Endodermal cell (in vitro differentiated cells): Measurements from ENCODE around the gene DGCR2. TPM values are rescaled to one million over a fixed set of nuclear protein-coding genes. Genes with fewer than 3 reads are reported as not detected.
"Not testable (repeated sequence)": the region's sequence is repeated elsewhere in the genome, so short reads cannot be mapped to it uniquely, and the experiment has no call there.

Experiments used
- DNase-seq: peaks from one replicate; pipeline ENCODE4 v3.0.0-alpha.2; 2017
- H3K27ac ChIP-seq: 2 replicates; pipeline ENCODE4 v1.5.1; 2013; ENCODE audit warnings: mild to moderate bottlenecking, low read depth, low read length, moderate library complexity
- H3K27me3 ChIP-seq: 2 replicates; pipeline ENCODE4 v1.6.1; 2013; ENCODE audit warnings: mild to moderate bottlenecking, low read length, moderate library complexity; ENCODE audit not compliant: insufficient read depth, control insufficient read depth, poor library complexity, severe bottlenecking
- H3K36me3 ChIP-seq: 2 replicates; pipeline ENCODE4 v1.7.0; 2013; ENCODE audit warnings: mild to moderate bottlenecking, low read length, moderate library complexity; ENCODE audit not compliant: control insufficient read depth, insufficient read depth
- H3K4me1 ChIP-seq: one replicate; pipeline ENCODE4 v1.7.0; 2013; ENCODE audit warnings: low read length; ENCODE audit not compliant: control insufficient read depth, insufficient read depth
- H3K4me3 ChIP-seq: 2 replicates; pipeline ENCODE4 v1.5.1; 2013; ENCODE audit warnings: mild to moderate bottlenecking, low read length, moderate library complexity
- H3K9ac ChIP-seq: 2 replicates; pipeline ENCODE4 v1.6.1; 2013; ENCODE audit warnings: mild to moderate bottlenecking, low read length, moderate library complexity; ENCODE audit not compliant: poor library complexity, severe bottlenecking; ENCODE audit errors: extremely low read depth
- H3K9me3 ChIP-seq: 2 replicates; pipeline ENCODE4 v1.6.1; 2013; ENCODE audit warnings: mild to moderate bottlenecking, low read length, moderate library complexity; ENCODE audit not compliant: control insufficient read depth
- H3K27ac Mint-ChIP-seq: 2 replicates; pipeline ENCODE4 v1.8.0; 2020; ENCODE audit warnings: mixed read lengths
- H3K27me3 Mint-ChIP-seq: 2 replicates; pipeline ENCODE4 v1.8.0; 2021; ENCODE audit warnings: mild to moderate bottlenecking, mixed read lengths; ENCODE audit not compliant: insufficient read depth
- H3K36me3 Mint-ChIP-seq: 2 replicates; pipeline ENCODE4 v1.8.0; 2020; ENCODE audit warnings: low read depth, mixed read lengths
- H3K4me1 Mint-ChIP-seq: 2 replicates; pipeline ENCODE4 v1.8.0; 2020; ENCODE audit warnings: mixed read lengths
- H3K4me3 Mint-ChIP-seq: 2 replicates; pipeline ENCODE4 v1.8.0; 2020; ENCODE audit warnings: mild to moderate bottlenecking, moderate library complexity, mixed read lengths
- H3K9me3 Mint-ChIP-seq: 2 replicates; pipeline ENCODE4 v1.8.0; 2020; ENCODE audit warnings: mild to moderate bottlenecking, mixed read lengths
- WGBS, 2 experiments: methylation state at CpG; one replicate each; pipeline versions ENCODE4 v1.1.5 to v1.1.7; 2013; ENCODE audit warnings: missing lambda C conversion rate in 2 of 2, mixed read lengths in 1 of 2; ENCODE audit not compliant: insufficient coverage in 1 of 2, insufficient read length in 1 of 2; 5-methylcytosine and 5-hydroxymethylcytosine counted together
- total RNA-seq, 2 donors: library from RNA; stranded (reverse); fragmentation: NEBNext Ultra II Directional in 1 of 2; extraction: Animal tissue kit (Norgen Biotek cat#: 25700) in 1 of 2; gene quantifications; 2 replicates in 1 of 2; 3 replicates in 1 of 2; pipeline ENCODE4 v1.2.1, GENCODE V29; 2021
- TF ChIP-seq, protein P1 (sequence below): fragments of 200-600 bp; sonication (generic); conservative IDR thresholded peaks from 2 replicates; pipeline ENCODE4 v1.5.0; 2021; ENCODE audit warnings: antibody characterized with exemption, mild to moderate bottlenecking

Gene DGCR2
- total RNA-seq, 2 donors from 2014 or later, result 54.6 to 62.9 TPM

DNA sequence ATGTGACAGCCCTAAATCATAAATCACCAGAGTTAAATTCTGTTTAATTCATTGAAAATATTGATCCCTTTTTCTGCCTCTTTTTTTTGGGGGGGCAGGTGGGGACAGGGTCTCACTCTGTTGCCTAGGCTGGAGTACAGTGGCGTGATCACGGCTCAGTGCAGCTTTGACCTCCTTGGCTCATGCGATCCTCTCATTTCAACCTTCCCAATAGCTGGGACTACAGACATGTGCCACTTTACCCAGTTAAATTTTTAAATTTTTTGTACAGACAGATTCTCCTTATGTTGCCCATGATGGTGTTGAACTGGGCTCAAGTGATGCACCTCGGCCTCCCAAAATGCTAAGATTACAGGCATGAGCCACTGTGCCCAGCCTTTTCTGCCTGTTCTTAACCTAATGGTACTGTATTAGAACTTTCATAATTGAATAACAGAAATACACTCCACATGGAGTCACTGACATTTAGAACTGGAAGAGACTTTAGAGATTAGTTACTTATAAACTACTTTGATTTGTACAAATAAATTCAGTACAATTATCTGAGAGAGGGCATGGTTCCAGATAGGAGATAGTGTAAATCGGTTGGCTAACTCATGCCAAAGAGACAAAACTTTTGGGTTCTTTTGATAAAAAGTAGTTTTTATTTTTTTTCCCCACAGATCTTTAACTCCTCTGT, 109.8 kb downstream of the DGCR2 start:
- TF ChIP-seq, protein P1, sequence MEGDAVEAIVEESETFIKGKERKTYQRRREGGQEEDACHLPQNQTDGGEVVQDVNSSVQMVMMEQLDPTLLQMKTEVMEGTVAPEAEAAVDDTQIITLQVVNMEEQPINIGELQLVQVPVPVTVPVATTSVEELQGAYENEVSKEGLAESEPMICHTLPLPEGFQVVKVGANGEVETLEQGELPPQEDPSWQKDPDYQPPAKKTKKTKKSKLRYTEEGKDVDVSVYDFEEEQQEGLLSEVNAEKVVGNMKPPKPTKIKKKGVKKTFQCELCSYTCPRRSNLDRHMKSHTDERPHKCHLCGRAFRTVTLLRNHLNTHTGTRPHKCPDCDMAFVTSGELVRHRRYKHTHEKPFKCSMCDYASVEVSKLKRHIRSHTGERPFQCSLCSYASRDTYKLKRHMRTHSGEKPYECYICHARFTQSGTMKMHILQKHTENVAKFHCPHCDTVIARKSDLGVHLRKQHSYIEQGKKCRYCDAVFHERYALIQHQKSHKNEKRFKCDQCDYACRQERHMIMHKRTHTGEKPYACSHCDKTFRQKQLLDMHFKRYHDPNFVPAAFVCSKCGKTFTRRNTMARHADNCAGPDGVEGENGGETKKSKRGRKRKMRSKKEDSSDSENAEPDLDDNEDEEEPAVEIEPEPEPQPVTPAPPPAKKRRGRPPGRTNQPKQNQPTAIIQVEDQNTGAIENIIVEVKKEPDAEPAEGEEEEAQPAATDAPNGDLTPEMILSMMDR, result no peak
- H3K9me3 Mint-ChIP-seq, result no peaks in the 10 kb centered on the region
- peaks cover 1% of the 10 kb centered on the region for H3K4me1 Mint-ChIP-seq
- Histone ChIP-seq H3K9me3 (no peaks in the 10 kb centered on the region), H3K27ac (no peak overlapping the region), H3K36me3 (no peaks in the 10 kb centered on the region), H3K27me3 (no peaks in the 10 kb centered on the region), H3K9ac (no peak overlapping the region), H3K4me3 (no peak overlapping the region), H3K4me1 (no peaks in the 10 kb centered on the region)
- H3K27ac Mint-ChIP-seq, result no peak overlapping the region
- H3K27me3 Mint-ChIP-seq, result peaks cover 5% of the 10 kb centered on the region
- no peak for DNase-seq
- 96 to 97% methylated on average over 4 to 5 of the region's 5 CpGs for WGBS, 2 experiments
- no peaks in the 10 kb centered on the region for H3K36me3 Mint-ChIP-seq
- no peak overlapping the region for H3K4me3 Mint-ChIP-seq

DNA sequence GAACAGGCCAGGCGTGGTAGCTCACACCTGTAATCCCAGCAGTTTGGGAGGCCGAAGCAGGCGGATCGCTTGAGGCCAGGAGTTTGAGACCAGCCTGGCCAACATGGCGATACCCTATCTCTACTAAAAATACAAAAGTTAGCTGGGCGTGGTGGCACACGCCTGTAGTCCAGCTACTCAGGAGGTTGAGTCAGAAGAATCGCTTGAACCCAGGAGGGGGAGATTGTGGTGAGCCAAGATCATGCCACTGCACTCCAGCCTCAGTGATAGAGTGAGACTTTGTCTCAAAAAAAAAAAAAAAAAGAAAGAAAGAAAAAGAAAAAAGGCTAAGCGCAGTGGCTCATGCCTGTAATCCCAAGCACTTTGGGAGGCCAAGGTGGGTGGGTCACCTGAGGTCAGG, 110.6 kb downstream of the DGCR2 start:
- H3K36me3 Mint-ChIP-seq, result not testable (repeated sequence)

DNA sequence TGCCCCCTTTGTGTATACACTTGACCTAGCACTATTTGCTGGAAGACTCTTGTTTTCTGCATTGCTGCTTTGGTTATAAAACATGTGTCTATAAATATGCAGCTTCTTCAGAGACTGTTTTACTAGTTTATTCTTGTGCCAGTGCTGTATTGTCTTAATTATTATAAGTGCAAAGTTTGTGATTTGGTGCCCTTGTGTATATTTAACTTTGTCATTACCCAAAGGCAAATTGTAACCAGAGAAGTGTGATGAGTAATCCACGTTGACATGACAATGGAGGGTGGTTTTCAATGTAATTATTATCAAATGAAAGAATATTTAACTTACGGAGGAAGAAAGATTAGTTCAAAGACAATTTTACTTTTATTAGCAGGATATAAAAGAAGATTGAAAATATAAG, 111.1 kb downstream of the DGCR2 start:
- TF ChIP-seq, protein P1, result no peak
- Mint-ChIP-seq H3K4me3 (no peak overlapping the region), H3K27me3 (peaks cover 12% of the 10 kb centered on the region), H3K27ac (no peak overlapping the region), H3K36me3 (no peaks in the 10 kb centered on the region), H3K4me1 (no peaks in the 10 kb centered on the region), H3K9me3 (no peaks in the 10 kb centered on the region)
- no peak overlapping the region for H3K4me3 ChIP-seq
- no peaks in the 10 kb centered on the region for H3K4me1 ChIP-seq
- H3K36me3 ChIP-seq, result no peaks in the 10 kb centered on the region
- 88 to 95% methylated on average over 1 to 2 of the region's 2 CpGs for WGBS, 2 experiments
- H3K27ac ChIP-seq, result no peak overlapping the region
- DNase-seq, result no peak
- no peaks in the 10 kb centered on the region for H3K27me3 ChIP-seq
- H3K9me3 ChIP-seq, result no peaks in the 10 kb centered on the region
- H3K9ac ChIP-seq, result no peak overlapping the region

More for the DNA sequence above, 110.6 kb downstream of the DGCR2 start:
- H3K4me3 Mint-ChIP-seq, H3K27ac ChIP-seq, H3K4me1 ChIP-seq, H3K36me3 ChIP-seq, H3K9me3 Mint-ChIP-seq, H3K27ac Mint-ChIP-seq, DNase-seq, H3K4me3 ChIP-seq, H3K27me3 ChIP-seq, H3K4me1 Mint-ChIP-seq, H3K9ac ChIP-seq, H3K9me3 ChIP-seq: not testable (repeated sequence)
- H3K27me3 Mint-ChIP-seq, result peaks cover 11% of the 10 kb centered on the region
- WGBS, 2 experiments, result 91 to 97% methylated on average over 8 to 9 of the region's 9 CpGs

GRCh38 chr22:19005905-19006304, 116.3 kb downstream of the DGCR2 start:
- Mint-ChIP-seq H3K4me3 (no peak overlapping the region), H3K9me3 (no peaks in the 10 kb centered on the region), H3K36me3 (no peaks in the 10 kb centered on the region), H3K4me1 (no peaks in the 10 kb centered on the region), H3K27ac (no peak overlapping the region), H3K27me3 (peaks cover 49% of the 10 kb centered on the region)
- TF ChIP-seq, protein P1, result no peak
- Histone ChIP-seq H3K4me3 (no peak overlapping the region), H3K4me1 (no peaks in the 10 kb centered on the region), H3K27me3 (peaks cover 23% of the 10 kb centered on the region), H3K9me3 (no peaks in the 10 kb centered on the region), H3K9ac (no peak overlapping the region), H3K27ac (no peak overlapping the region), H3K36me3 (no peaks in the 10 kb centered on the region)
- DNase-seq, result no peak
- 96 to 100% methylated on average over 2 to 3 of the region's 3 CpGs for WGBS, 2 experiments
